Measurements from ENCODE around the gene RBM20. TPM values are rescaled to one million over a fixed set of nuclear protein-coding genes. Genes with fewer than 3 reads are reported as not detected.

RBM20 gene
- total and polyA plus RNA-seq, 2 of the 13 experiments (the other 11 are each of a cell fraction or from before 2014, with no cell fraction given), result 0.02 to 0.22 TPM

- Histone ChIP-seq H3K9me3 (ENCODE audit: low read length) (no peaks in the 10 kb centered on the region), H4K20me1 (ENCODE audit: insufficient read depth, low read length) (no peaks in the 10 kb centered on the region), H3K27ac (ENCODE audit: extremely low read length, insufficient read depth, low read length) (no peak overlapping the region), H3K79me2 (ENCODE audit: insufficient read depth, low read length) (no peaks in the 10 kb centered on the region), H3K4me2 (ENCODE audit: low read depth, low read length) (no peak overlapping the region), H3K4me3 (replicated peaks in 1 of 3; ENCODE audit: insufficient read depth in 1 of 3, low read depth in 2 of 3, low read length in 3 of 3) (no peak overlapping the region), H2AFZ (ENCODE audit: low read length) (no peak overlapping the region), H3K27me3 (ENCODE audit: control insufficient read depth in 1 of 2, insufficient read depth in 2 of 2, low read length in 2 of 2) (no peaks in the 10 kb centered on the region; a peak in 1 of 5 replicates), H3K36me3 (replicated peaks in 1 of 2; ENCODE audit: control insufficient read depth in 1 of 2, insufficient read depth in 2 of 2, low read length in 2 of 2) (no peaks in the 10 kb centered on the region), H3K4me1 (ENCODE audit: insufficient read depth, low read length) (peaks cover 61% of the 10 kb centered on the region), H3K9ac (ENCODE audit: insufficient read depth, low read depth, low read length) (no peak overlapping the region)
- no peak for DNase-seq (ENCODE audit: low spot score)
- no peak for TF ChIP-seq TARDBP (CRISPR knock-in tag; IDR thresholded peaks at IDR 0.05)
- TF ChIP-seq KMT2B (CRISPR knock-in tag; IDR thresholded peaks at IDR 0.05), result no peak
- no peak for TF ChIP-seq HNF4G (IDR thresholded peaks at IDR 0.05; ENCODE audit: borderline replicate concordance, low read depth, low read length)
- no peak for TF ChIP-seq HNF4G (CRISPR knock-in tag; IDR thresholded peaks at IDR 0.05; ENCODE audit: borderline replicate concordance, low read depth)
- no peak for TF ChIP-seq STAG1 (CRISPR knock-in tag; IDR thresholded peaks at IDR 0.05)
- no peak for TF ChIP-seq ZNF343 (CRISPR knock-in tag; IDR thresholded peaks at IDR 0.05)
- no peak for TF ChIP-seq ZNF607 (CRISPR knock-in tag; IDR thresholded peaks at IDR 0.05; ENCODE audit: borderline replicate concordance)
- TF ChIP-seq ZNF770 (CRISPR knock-in tag; IDR thresholded peaks at IDR 0.05), result no peak
- no peak for TF ChIP-seq MLLT10 (CRISPR knock-in tag; IDR thresholded peaks at IDR 0.05)
- TF ChIP-seq ZNF605 (CRISPR knock-in tag; IDR thresholded peaks at IDR 0.05), result no peak
- no peak for ATAC-seq
- ChIA-PET CTCF (ENCODE audit: low intra/inter-chr PET ratio, low total read pairs) (no interaction called here), POLR2A (no interaction called here)
- intact Hi-C loops (cut with micrococcal nuclease; ENCODE audit: unreplicated experiment) (no loop called here), in situ Hi-C loops (cut with HindIII; ENCODE audit: extremely low pct_ligation_motif_present, low pct_unique_long_range_greater_than_20kb) (no loop called here)
- BruUV-seq (replicated peaks), result no TSS peak
- 52% methylated on average over 2 of the region's 2 CpGs for WGBS (ENCODE audit: low lambda C conversion rate)
- no peak for FAIRE-seq
These were observed 204.0 kb downstream of the RBM20 start for GRCh38 chr10:110848106-110848505.
